ENCODE data around the gene MTX3. TPM values are rescaled to one million over a fixed set of nuclear protein-coding genes. Genes with fewer than 3 reads are reported as not detected.

The MTX3 gene
- total and polyA plus RNA-seq, 10 of the 15 experiments (the other 5 are each of a cell fraction or from before 2014, with no cell fraction given): 1.8 to 18.9 (median 9.3) TPM

- no peaks in the 10 kb centered on the region for H3K79me2 ChIP-seq (ENCODE audit: control insufficient read depth, insufficient read depth, low read length)
- FAIRE-seq (no peak), ATAC-seq (no peak), DNase-seq (ENCODE audit: low read depth, low spot score) (no peak)
- H2AFZ ChIP-seq (ENCODE audit: control insufficient read depth, low read depth, low read length): no peak overlapping the region
- WGBS (ENCODE audit: insufficient coverage, insufficient replicate concordance, low lambda C conversion rate, missing lambda C conversion rate): 40% methylated on average over 10 of the region's 10 CpGs
- no peaks in the 10 kb centered on the region for H3K36me3 ChIP-seq (ENCODE audit: control insufficient read depth in 2 of 2, insufficient read depth in 2 of 2, low read length in 1 of 2)
- no peak for TF ChIP-seq IKZF1 (conservative IDR thresholded peaks at IDR 0.05)
- no peak for TF ChIP-seq FOS (IDR thresholded peaks at IDR 0.05; ENCODE audit: borderline replicate concordance, extremely low read depth, insufficient read length)
- no peak for TF ChIP-seq TAF1 (IDR thresholded peaks at IDR 0.05; ENCODE audit: borderline replicate concordance, low read depth, low read length)
- TF ChIP-seq NR2C1 (IDR thresholded peaks at IDR 0.05): no peak
- no peak for TF ChIP-seq CHD1 (IDR thresholded peaks at IDR 0.05; ENCODE audit: low read depth, low read length)
- no peak for TF ChIP-seq ZSCAN29 (IDR thresholded peaks at IDR 0.05)
- no peak for TF ChIP-seq ZZZ3 (IDR thresholded peaks at IDR 0.05; ENCODE audit: control insufficient read depth, insufficient read length, low read depth)
- no peak for TF ChIP-seq BMI1 (IDR thresholded peaks at IDR 0.05; ENCODE audit: borderline replicate concordance)
- TF ChIP-seq PBX3 (IDR thresholded peaks at IDR 0.05; ENCODE audit: insufficient replicate concordance, low read depth, low read length): no peak
- TF ChIP-seq CREB1 (IDR thresholded peaks at IDR 0.05; ENCODE audit: low read depth): no peak
- TF ChIP-seq PKNOX1 (IDR thresholded peaks at IDR 0.05): no peak
- TF ChIP-seq ATF7 (IDR thresholded peaks at IDR 0.05; ENCODE audit: low read depth): no peak
- no peak for TF ChIP-seq RFX5 (IDR thresholded peaks at IDR 0.05; ENCODE audit: low read depth, low read length)
- TF ChIP-seq GATAD2B (conservative IDR thresholded peaks at IDR 0.05; ENCODE audit: low read depth): no peak
- TF ChIP-seq NFXL1 (IDR thresholded peaks at IDR 0.05; ENCODE audit: borderline replicate concordance): no peak
- no peak for TF ChIP-seq EP300 (IDR thresholded peaks at IDR 0.05; ENCODE audit: borderline replicate concordance in 1 of 2, control insufficient read depth in 1 of 2, low read depth in 2 of 2, low read length in 2 of 2)
- TF ChIP-seq MEF2A (IDR thresholded peaks at IDR 0.05; ENCODE audit: insufficient read depth, low read depth, low read length): no peak
- H3K27ac ChIP-seq (ENCODE audit: control insufficient read depth, insufficient read depth): no peak overlapping the region
- intact Hi-C loops (cut with micrococcal nuclease; ENCODE audit: unreplicated experiment): no loop called here
- H3K4me2 ChIP-seq (ENCODE audit: control insufficient read depth, insufficient read depth): no peak overlapping the region
- ChIA-PET SMC1A (ENCODE audit: uncharacterized antibody, unreplicated experiment) (no interaction called here), POLR2A (no interaction called here), RAD21 (ENCODE audit: unreplicated experiment) (interaction anchor here (0.6 kb wide), 1 partner anchor 513 kb away, joined by 3 read pairs; no protein-coding TSS in a partner anchor), CTCF (interaction anchor here (0.7 kb wide), 1 partner anchor 151 kb away, joined by 3 read pairs; no protein-coding TSS in a partner anchor)
- H3K9ac ChIP-seq (ENCODE audit: control insufficient read depth, insufficient read depth, low read length): no peak overlapping the region
- in situ Hi-C loops (cut with MboI): no loop called here
- BruUV-seq (replicated peaks): no TSS peak
- no peaks in the 10 kb centered on the region for H3K4me1 ChIP-seq (ENCODE audit: control insufficient read depth, insufficient read depth, low read length)
- no peak overlapping the region for H3K4me3 ChIP-seq
- no peaks in the 10 kb centered on the region for H4K20me1 ChIP-seq (ENCODE audit: control insufficient read depth, insufficient read depth)
- no peaks in the 10 kb centered on the region for H3K27me3 ChIP-seq (replicated peaks in 1 of 2; ENCODE audit: control insufficient read depth in 2 of 2, insufficient read depth in 2 of 2, low read length in 1 of 2)
- no peaks in the 10 kb centered on the region for H3K9me3 ChIP-seq (replicated peaks; ENCODE audit: control insufficient read depth, insufficient read depth, low read length)
These were observed 58.3 kb downstream of the MTX3 start for GRCh38 chr5:79932510-79933504.

Data from GM12878 (cell line).